ENCODE results near the gene SLC26A11.

Gene SLC26A11

GRCh38 chr17:80220054-80220735 lies at the start of gene SLC26A11, which contains the start of gene SGSH:
TSS of gene SLC26A11 (plus strand) at chr17:80220427. CDS start at chr17:80221561, 1,134 bp downstream.
TSS of gene SGSH (minus strand) at chr17:80220333. CDS start at chr17:80220313, 20 bp downstream.
- DNase-seq: peak; percentile 70

GRCh38 chr17:80171681-80172080 lies 48.5 kb upstream of the SLC26A11 start:
- no peak for DNase-seq

DNA sequence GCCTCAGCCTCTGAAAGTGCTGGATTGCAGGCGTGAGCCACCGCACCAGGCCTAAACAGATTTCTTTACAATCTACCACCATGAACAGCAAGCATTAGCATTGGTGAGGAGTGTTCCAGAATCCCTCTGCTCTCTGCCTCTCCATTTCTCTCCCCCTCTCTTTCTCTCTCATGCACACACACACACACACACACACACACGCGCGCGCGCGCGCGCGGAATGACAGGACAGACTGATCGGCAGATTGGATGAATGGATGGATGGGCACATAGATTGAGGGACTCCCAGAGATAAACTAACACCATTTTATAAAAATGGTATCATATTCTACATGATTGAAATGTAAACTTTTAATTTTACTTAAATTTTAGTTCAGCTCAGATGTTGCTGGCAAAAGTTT lies 47.1 kb upstream of the SLC26A11 start:
- no peak for DNase-seq

- DNase-seq: no peak
Measured at GRCh38 chr17:80173916-80174315, 46.3 kb upstream of the SLC26A11 start.

- no peak for DNase-seq
Measured at GRCh38 chr17:80176757-80177156, 43.5 kb upstream of the SLC26A11 start.

- no peak for DNase-seq
Measured at GRCh38 chr17:80177986-80178595, 42.1 kb upstream of the SLC26A11 start.

- DNase-seq: no peak
Measured at GRCh38 chr17:80180192-80180591, 40.0 kb upstream of the SLC26A11 start.

DNA sequence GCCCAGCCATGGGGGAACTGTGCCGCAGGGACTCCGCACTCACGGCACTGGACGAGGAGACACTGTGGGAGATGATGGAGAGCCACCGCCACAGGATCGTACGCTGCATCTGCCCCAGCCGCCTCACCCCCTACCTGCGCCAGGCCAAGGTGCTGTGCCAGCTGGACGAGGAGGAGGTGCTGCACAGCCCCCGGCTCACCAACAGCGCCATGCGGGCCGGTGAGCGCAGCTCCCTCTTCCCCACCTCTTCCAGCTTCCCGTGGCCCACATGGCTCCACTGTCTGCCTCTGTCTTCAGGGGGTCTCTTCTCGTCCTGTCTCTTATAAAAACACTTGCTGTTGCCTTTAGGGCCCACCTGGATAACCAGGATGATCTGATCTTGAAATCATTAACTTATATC lies 38.8 kb upstream of the SLC26A11 start:
- DNase-seq: no peak

- no peak for DNase-seq
Measured at GRCh38 chr17:80182118-80182844, 37.9 kb upstream of the SLC26A11 start.

- no peak for DNase-seq
Measured at GRCh38 chr17:80182845-80183223, 37.4 kb upstream of the SLC26A11 start.

GRCh38 chr17:80183581-80184422 lies 36.4 kb upstream of the SLC26A11 start:
- DNase-seq: no peak

DNA sequence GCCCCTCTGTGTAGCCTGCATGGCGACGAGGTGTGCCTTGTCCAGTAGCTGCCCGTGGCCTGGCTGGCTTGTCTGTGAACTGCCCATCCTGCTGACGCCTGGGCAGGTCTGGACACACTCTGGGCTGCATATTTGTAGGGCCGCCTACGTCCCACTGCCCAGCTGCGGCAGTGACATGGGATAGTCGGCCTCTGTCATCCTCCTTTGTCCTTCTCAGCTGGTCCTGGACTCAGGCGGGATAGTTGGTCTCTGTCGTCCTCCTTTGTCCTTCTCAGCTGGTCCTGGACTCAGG lies 35.9 kb upstream of the SLC26A11 start:
- no peak for DNase-seq

- no peak for DNase-seq
Measured at GRCh38 chr17:80185968-80186367, 34.3 kb upstream of the SLC26A11 start.

DNA sequence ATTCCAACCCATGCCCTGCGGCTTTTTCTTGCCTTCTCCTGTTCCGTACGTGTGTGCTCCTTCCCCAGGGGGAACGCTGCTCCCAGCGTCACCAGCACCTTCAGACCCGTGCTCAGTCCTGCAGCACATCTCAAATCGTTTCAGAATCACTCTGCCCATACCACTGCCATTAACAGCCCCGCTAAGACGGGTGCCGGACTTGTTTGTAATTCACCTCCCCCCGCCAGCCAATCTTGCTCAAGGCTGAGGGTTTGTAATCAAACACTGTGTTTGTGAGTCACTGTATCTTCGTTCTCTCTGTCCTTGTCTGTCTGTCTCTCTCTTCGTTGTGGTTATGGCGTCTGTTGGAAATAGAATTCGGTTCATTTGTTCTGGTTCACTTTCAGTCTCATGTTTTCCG lies 33.1 kb upstream of the SLC26A11 start:
- no peak for DNase-seq

DNA sequence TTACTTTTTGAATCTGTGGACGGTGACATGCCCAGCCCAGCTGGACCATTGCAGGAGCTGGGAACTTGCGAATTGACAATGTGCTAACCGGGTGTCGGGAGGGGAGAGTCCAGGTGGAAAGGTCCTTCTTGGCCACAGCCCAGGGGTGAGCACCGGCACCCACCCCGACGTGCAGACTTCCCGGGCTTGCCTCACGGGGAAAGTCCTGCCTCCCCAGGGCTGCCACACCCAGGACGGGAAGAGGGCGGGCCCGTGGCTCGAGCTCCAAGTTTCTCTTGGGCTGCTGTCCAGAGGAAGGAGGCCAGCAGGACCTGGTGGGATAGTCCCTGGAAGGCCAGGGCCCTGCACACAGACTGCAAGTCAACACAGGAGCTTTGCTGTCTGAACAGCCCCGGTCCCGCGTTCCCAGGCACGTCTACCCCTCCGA lies 32.7 kb upstream of the SLC26A11 start:
- no peak for DNase-seq

GRCh38 chr17:80189611-80190010 lies 30.6 kb upstream of the SLC26A11 start:
- DNase-seq: no peak

DNA sequence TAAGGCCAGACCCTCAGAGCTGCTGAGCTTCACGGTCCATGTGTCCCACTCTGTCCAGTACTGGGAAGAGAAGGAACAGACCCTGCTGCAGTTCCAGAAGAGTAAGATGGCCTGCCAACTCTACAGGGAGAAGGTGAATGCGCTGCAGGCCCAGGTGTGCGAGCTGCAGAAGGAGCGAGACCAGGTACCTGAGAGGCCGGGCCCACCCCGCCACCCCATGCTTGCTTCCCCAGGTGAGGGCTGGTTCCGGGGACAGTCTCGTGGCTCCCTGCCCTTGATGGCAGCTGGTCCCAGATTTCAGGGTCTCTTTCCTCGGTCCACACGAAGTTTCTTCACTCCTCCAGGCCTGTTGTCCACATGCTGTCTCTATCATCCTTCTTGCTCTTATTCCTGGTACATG lies 29.5 kb upstream of the SLC26A11 start:
- no peak for DNase-seq

DNA sequence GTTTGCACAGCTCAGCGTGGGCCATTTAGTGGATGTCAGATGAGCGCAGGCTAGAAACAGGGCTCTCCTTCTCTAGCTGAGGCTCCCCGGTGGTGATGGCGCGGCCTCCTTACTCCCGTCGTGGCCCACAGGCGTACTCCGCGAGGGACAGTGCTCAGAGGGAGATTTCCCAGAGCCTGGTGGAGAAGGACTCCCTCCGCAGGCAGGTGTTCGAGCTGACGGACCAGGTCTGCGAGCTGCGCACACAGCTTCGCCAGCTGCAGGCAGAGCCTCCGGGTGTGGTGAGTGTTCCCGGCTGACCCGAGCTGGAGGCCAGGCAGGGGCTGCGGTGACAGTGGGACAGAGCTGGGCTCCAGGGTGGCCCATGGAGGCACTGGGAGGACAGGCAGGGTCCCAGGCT lies 29.0 kb upstream of the SLC26A11 start:
- no peak for DNase-seq

DNA sequence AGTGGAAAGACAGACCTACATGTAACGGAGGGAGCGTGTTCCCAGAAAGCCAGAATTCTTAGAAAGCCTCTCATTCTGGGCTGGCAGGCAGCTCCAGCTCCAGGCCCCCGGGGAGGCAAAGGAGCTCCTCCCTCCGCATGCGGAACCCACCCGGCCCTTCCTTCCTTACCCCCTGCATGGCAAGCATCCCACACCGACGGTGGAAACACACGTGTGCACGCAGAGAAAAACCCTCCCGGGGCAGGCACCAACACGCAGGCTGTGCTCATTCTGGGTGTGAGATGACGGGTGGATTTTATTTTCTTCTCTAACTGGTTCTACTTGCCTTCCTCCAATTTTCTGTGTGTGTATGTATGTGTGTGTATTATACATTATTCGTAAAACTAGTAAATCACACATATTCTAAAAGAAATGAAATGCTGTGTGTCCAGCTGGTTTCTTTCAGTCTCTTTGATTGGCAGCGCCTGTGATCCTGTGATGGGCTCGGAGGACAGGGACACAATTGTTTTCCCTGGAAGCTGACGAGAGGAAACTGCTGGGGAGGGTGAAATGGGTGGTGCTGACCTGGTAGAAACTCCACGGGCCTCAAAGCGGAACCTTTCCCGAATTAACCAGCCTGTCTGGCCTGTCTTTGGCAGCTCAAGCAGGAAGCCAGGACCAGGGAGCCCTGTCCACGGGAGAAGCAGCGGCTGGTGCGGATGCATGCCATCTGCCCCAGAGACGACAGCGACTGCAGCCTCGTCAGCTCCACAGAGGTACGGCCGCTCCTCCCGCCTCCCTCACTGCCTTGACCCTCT lies 28.2 kb upstream of the SLC26A11 start:
- DNase-seq: no peak

DNA sequence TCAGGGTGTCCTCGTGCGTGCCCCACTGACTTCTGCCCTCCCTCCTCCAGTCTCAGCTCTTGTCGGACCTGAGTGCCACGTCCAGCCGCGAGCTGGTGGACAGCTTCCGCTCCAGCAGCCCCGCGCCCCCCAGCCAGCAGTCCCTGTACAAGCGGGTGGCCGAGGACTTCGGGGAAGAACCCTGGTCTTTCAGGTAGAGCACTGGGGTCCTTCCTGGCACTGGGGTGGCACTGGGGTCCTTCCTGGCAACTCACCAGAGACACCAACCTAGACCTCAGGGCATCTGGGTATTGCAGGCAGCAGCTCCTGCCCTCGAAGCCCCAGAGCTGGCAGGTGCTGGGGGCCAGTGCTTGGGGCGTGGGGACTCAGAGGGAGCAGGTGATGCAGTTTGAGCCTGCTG lies 25.1 kb upstream of the SLC26A11 start:
- no peak for DNase-seq

DNA sequence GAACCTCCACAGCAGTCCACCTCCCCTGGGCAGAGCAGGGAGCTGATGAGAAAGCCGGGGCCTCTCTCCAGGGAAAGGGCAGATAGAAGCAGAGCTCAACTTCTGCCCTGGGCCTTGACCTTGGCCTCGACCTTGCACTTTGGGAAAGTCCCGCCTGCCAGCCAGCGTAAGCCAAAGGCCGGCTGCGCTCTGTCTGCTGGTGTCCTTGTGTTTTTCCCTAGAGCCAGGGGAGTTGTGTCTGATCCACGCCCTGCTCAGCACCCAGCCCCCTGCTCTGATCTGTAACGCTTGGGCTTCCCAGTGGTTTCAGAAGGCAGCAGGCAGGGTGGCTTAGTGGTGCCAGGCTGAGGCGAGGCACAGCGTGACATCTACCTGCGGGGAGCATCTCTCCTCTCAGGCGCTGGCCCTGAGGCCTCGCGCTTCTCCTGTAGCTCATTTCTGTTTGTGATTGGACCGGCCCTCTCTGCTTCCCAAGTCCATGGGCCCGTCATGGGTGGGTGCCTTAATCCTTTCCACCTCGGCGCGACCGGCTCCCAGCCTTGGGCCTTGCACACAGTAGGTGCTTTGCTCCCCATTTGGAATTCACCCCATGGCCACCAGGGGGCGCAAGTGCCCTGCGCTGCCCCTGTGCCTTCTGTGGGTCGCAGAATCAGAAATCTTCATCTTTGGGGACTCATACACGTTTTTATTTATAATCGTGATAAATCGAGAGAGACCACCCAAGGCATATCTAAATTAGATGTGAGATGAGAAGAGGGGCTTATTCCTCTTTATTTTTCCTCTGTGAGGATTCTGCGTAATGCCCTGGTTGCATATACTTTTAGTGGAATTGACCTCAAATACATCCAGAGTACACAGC lies 24.3 kb upstream of the SLC26A11 start:
- peak; percentile 58 for DNase-seq

- DNase-seq: no peak
Measured at GRCh38 chr17:80196652-80197051, 23.6 kb upstream of the SLC26A11 start.
